Gastroesophageal sphincter (tissue), 3 donors: ENCODE results near the gene AGFG1.

ENCODE experiments used
- POLR2A ChIP-seq, 2 donors: fragments of 450-650 bp; IDR thresholded peaks; one replicate each; pipeline ENCODE4 v1.6.1; 2017; ENCODE audit warnings: antibody characterized with exemption in 2 of 2, mild to moderate bottlenecking in 2 of 2, moderate library complexity in 1 of 2
- POLR2AphosphoS5 ChIP-seq: sonication (generic); formaldehyde crosslinking; IDR thresholded peaks from one replicate; pipeline ENCODE4 v1.6.1; 2017; ENCODE audit warnings: antibody characterized with exemption
- TF ChIP-seq, protein P1 (sequence below), 4 experiments: fragments of 200-600 bp in 2 of 4; fragments of 450-650 bp in 2 of 4; sonication (generic) in 1 of 4; IDR thresholded peaks; one replicate each; pipeline ENCODE4 v1.5.1; 2017 to 2019; ENCODE audit warnings: antibody characterized with exemption in 4 of 4, mild to moderate bottlenecking in 2 of 4, moderate library complexity in 2 of 4

DNA sequence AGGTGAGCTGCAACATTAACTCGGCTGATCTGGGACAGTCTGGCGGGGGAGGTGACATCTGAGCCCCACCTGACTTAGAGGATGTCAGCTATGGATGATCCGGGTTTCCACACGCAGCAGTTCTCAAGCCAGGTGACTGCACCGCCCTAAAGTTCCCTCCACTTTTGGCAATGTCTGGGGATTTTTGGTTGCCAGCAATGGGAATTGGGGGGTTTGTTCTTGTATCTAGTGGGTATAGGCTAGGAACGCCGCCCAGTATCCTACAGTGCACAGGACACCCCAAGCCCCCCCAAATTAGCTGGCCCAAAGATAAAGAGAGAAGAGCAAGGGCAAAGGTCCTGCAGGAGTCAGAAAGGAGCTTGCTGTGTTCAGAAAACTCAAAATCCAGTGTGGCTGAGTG is 544 bp upstream of the AGFG1 start:
- TF ChIP-seq, protein P1, sequence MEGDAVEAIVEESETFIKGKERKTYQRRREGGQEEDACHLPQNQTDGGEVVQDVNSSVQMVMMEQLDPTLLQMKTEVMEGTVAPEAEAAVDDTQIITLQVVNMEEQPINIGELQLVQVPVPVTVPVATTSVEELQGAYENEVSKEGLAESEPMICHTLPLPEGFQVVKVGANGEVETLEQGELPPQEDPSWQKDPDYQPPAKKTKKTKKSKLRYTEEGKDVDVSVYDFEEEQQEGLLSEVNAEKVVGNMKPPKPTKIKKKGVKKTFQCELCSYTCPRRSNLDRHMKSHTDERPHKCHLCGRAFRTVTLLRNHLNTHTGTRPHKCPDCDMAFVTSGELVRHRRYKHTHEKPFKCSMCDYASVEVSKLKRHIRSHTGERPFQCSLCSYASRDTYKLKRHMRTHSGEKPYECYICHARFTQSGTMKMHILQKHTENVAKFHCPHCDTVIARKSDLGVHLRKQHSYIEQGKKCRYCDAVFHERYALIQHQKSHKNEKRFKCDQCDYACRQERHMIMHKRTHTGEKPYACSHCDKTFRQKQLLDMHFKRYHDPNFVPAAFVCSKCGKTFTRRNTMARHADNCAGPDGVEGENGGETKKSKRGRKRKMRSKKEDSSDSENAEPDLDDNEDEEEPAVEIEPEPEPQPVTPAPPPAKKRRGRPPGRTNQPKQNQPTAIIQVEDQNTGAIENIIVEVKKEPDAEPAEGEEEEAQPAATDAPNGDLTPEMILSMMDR (IDR thresholded peaks at IDR 0.05), result no peak
- TF ChIP-seq POLR2AphosphoS5, result no peak
- TF ChIP-seq POLR2A (IDR thresholded peaks at IDR 0.05), result no peak
